ENCODE results near the gene CRABP2.
A peak's percentile ranks its signal among the peaks of the same experiment; 100 is the strongest.

Gene CRABP2

GRCh38 chr1:156741481-156741983, 36.1 kb upstream of the CRABP2 start:
- DNase-seq = no peak

- DNase-seq = peak; percentile 100
These were observed 35.5 kb upstream of the CRABP2 start, which contains the start of gene MRPL24 for GRCh38 chr1:156740741-156741480. TSS of gene MRPL24 (minus strand) at chr1:156741088. CDS start at chr1:156738704, 2,384 bp downstream.

- DNase-seq = no peak
These were observed 34.9 kb upstream of the CRABP2 start for GRCh38 chr1:156740237-156740740.

GRCh38 chr1:156738916-156739315, 33.5 kb upstream of the CRABP2 start:
- DNase-seq = no peak

- DNase-seq = no peak
These were observed 33.0 kb upstream of the CRABP2 start for GRCh38 chr1:156738407-156738806.

GRCh38 chr1:156733989-156734584, 28.7 kb upstream of the CRABP2 start:
- DNase-seq = no peak

GRCh38 chr1:156728599-156729462, 23.4 kb upstream of the CRABP2 start, which contains the start of gene ISG20L2:
TSS of gene ISG20L2 (minus strand) at chr1:156728766. CDS start at chr1:156727652, 1,114 bp downstream.
- DNase-seq = peak; percentile 99

GRCh38 chr1:156727926-156728598, 22.7 kb upstream of the CRABP2 start, which contains the start of gene METTL25B:
TSS of gene METTL25B (plus strand) at chr1:156728469. CDS start at chr1:156729105, 636 bp downstream.
- DNase-seq = peak; percentile 80

DNA sequence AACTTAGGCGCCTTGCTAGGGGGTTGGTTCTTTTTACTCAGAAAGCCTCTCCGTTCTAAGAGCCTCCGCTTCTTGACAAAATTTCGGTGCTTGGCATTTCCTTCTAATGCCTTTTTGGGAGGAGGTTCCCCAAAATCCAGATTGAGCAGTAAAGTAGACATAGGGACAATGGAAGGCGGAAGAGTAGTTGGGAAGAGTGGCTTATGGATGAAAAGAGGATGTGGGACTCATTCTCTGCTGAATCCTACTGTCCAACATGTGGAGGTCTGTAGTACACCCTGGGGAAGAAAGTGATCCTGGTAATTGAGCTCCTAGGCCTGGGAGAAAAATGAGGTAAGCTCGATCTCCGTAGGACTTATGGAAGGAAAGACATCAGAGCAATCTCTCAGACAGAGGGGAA, 22.1 kb upstream of the CRABP2 start:
- DNase-seq = no peak

DNA sequence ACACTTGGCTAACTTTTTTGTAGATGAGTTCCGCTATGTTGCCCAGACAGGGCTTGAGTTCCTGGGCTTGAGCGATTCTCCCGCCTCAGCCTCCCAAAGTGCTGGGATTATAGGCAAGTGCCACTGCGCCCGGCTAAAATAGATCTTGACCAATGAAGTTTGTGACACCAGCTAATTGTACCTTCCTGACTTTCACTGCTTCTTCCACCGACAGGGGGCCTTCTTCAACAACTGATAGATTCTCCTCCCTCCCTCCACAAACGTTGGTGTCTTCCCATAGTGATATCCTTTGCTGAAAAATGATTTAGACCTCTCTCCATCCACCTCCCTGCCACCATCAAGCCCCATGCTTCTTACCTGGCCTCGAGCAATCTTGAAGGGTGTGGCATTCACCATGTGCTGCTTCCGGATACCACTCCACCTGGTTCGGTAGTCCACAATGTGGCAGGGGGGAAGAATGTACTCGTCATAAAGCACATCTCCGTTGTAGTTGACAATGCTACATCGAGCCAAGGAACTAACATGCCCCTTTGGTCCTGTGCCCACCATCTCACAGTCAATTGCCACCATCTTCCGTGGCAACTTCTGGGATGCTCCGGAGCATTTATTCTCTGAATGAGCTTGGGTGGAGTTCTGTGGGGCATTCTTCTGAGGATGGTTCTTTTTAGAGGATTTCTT, 21.3 kb upstream of the CRABP2 start:
- DNase-seq = peak; percentile 38

GRCh38 chr1:156725683-156726280, 20.4 kb upstream of the CRABP2 start:
- peak; percentile 86 for DNase-seq

DNA sequence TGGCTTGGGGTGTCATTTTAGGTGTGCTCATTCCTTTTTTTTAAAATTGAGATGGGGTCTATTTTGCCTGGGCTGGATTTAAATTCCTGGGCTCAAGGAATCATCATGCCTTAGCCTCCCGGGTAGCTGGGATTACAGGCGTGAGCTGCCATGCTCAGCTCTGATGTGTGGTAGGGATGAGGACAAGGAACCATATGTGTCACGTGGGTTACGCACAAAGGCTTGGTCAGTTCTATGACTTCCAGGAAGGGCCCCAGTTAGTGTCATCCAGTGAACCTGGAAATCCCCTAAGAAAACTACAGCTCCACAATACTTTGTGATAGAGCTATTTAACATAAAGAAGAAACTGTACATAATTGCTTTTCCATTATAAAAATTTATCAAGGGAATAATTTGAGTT, 16.2 kb upstream of the CRABP2 start:
- DNase-seq = no peak

GRCh38 chr1:156721131-156721530, 15.7 kb upstream of the CRABP2 start:
- DNase-seq = no peak

DNA sequence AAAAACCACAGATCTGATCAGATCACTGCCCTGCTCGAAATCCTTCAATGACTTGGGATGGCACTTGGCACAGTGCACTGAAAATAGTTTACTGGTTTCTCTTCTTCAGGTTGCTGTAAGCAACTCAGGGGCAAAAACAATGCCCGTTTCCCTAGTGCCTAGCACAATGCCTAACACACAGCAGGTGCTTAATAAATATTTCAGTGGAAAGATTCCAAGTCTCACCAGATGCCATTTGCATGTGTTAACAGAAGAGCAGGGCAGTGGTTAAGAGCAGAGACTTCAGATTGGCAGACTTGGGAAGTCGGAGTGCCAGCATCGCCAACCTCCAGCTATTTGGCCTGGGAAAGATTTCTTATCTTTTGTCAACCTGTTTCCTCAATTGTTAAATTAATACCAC, 12.0 kb upstream of the CRABP2 start:
- no peak for DNase-seq

DNA sequence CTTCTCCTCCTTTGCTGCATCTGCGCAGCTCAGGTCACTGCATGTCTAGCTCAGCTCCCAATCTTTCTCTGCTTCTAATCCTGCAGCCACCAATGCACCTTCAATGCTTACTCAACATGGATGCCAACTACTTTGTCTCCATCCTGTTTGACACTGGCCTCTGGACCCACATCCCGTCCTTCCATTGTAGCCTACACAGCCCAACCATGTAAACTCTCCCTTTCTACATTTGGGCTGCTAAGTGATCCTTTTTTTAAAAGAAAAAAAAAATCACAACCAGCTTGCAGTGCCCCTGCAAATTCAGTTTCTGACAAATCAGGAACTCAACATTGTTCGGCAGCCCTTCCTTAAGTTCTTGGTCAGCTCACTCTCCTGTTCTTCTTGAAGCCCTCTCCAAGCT, 9.4 kb upstream of the CRABP2 start:
- no peak for DNase-seq

DNA sequence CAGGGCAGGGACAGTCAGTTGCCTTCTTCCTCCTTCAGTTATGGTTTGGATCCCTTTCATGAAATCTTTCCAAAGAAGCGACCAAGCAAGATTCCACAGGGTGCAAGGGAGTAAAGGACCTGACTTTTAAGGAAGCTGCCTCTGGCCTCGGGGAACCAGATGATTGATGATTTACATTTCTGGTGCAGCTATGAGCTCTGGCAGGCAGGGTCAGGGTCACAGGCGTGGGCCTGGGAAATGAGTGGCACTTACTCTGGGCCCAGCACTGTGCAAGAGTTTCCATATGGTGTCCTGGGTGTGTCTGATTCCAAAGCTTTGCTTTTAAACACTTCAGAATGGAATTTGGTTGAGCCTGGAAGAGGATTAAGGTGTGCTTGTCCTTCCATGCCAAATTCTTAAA, 7.2 kb upstream of the CRABP2 start:
- DNase-seq = no peak

DNA sequence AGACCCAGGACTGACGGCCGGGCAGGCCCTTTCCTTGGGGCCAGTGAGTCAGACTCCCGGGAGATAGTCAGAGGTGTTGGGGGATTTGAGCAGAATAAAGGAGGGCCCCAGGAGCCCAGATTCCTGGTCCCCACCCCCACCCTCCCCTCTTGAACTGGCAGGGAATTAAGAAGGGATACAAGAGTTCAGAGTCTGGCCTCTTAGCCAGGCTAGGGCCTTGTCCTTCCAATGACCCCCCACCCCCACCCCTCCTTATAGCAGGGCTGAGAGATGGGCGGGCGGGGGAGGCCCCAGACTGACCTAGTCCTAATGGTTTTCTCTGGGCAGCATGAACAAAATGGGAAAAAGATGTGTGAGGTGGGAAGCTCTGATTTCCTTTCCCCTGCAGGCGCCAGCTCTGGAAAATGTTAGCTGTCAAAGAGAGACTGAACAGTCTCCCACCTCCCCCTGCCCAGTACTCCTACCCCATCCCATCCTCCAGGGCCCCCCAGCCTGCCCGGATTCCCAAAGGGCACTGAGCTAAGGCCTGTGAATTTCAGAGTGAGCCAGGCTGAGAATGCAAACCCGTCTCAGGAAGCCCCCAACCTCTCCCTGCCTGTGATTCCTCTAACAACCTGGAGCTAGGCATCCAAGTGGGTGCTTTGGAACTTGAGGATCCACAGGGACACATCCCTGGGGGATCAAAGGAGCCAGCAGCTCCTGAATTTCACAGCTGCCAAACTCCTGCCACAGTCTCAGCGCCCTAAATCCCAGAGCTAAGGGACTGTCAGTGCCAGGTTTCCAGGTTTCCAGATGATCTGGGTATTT, 5.8 kb upstream of the CRABP2 start:
- no peak for DNase-seq

GRCh38 chr1:156709757-156710489, 4.5 kb upstream of the CRABP2 start:
- peak; percentile 55 for DNase-seq

GRCh38 chr1:156709031-156709430, 3.6 kb upstream of the CRABP2 start:
- no peak for DNase-seq

- DNase-seq = no peak
These were observed 2.9 kb upstream of the CRABP2 start for GRCh38 chr1:156708218-156708661.

Data from DMS153 (cell line).